ENCODE measurements around the gene KLK14.

KLK14 gene

DNA sequence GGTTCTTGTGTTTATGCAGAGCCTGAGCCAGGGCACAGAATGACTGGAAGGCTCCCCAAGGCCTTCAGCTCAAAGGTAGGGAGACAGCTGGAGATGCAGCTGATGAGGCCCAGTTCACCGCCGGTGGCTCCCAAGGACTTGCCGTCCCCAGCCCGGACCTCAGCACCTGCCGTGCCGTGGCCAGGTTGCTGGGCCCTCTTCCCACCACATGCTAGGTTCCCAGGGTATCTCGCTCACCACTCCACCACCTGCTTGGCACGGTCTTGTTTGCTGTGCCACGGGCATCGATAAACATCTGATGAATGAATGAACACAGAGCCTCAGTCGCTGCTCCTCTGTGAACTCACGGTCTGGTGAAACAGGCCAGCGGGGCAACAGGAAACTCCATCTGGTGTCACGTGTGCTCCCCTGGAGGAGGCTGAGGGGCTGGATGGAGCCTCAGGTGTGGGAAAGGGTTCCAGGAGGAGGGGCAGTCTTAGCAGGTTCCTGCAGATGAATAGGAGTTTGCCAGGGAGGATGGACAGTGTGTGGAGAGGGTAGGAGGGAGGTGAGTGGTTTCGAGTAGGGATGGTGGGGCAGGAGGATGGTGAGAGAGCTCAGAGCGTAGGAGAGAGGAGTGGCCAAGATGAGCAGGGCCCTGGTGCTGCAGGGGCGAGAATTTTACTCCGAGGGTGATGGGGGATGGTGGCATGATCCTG lies 3.6 kb upstream of the KLK14 start:
- DNase-seq (ENCODE audit: low spot score) = no peak

DNA sequence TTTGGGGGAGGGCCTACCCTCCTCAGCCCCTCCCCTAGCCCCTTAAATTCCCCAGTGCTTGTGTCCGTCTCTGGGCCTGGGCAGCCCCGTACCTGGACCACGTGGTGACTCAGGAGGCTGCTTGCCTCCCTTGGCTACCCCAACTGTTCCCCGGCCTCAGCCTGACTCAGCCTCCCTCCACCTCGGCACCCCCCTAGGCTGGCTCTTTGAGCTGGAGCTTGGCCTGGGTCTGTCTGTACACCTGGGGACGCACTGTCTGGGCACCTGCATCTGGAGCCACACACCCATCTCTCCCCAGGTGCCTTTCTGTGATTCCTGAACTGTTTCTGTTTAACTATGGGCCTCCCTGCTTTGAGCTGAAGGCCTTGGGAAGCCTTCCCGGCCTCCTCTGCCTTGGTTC lies 1.8 kb upstream of the KLK14 start:
- no peak for DNase-seq (ENCODE audit: low spot score)

DNA sequence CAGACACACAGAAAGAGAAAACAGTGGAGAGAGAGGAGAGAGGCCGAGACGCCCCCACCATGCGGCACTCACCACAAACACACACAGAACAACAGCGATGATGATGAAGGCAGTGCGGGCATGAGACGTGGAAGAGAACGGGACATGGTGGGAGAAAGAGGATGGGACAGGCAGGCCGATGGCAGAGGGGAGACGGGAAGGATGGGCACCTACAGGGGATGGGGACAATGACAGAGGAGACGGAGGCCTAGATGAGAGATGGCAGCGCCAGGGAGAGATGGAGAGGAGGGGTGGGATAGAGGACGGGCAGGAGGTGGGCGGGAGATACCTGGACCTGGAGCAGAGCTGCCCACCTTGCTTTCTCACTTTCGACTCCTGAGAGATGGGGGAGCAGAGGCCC lies 1.1 kb upstream of the KLK14 start:
- DNase-seq (ENCODE audit: low spot score) = no peak

GRCh38 chr19:51083181-51083580 lies 494 bp upstream of the KLK14 start:
- no peak for DNase-seq (ENCODE audit: low spot score)

- no peak for DNase-seq (ENCODE audit: low spot score)
These were observed 1.2 kb downstream of the KLK14 start for GRCh38 chr19:51081476-51081875.

DNA sequence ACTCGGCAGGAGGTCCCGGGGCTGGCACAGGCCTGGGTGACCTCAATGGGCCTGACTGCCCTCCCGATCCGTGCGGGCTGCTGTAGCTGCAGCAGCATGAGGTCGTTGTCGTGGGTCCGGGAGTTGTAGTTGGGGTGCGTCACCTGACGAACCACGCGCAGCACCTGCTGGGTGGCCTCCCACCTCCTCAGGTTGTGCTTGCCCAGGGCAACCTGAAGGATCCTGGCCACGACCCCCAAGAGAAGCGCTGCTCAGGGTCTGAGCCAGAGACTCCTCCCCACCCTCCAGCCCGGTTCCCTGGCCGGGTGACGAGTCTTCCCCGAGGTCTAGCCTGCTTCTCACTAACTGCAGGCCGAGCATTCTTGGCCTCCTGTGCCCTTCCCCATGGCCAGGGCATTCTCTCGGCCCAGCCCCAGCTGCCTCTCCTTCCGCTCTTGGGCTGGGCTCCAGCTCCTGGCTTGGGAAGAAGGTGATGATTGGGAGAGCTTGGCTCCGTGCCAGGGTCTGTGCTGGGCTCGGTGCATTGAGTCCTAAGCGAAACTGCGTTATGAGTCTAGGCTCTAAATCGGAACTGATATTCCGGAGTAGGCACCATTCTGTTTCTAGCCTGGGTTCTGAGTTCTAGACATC lies 3.1 kb downstream of the KLK14 start:
- no peak for DNase-seq (ENCODE audit: low spot score)

DNA sequence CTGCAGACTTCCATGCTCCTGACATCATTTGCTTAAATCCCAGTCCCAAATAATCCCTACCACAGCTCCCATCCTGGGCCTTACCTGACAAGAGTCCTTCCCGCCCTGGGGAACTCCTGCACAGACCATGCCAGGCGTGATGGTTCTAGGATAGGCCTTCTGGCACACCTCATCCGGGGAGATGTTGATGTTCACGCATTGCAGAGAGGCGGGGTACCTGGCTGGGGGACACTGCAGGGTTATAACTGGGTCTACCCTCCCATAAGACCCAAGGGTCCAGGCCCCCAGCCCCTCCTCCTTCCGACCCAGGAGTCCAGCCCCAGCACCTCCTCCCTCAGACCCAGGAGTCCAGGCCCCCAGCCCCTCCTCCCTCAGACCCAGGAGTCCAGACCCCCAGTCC lies 4.0 kb downstream of the KLK14 start:
- DNase-seq (ENCODE audit: low spot score) = no peak

DNA sequence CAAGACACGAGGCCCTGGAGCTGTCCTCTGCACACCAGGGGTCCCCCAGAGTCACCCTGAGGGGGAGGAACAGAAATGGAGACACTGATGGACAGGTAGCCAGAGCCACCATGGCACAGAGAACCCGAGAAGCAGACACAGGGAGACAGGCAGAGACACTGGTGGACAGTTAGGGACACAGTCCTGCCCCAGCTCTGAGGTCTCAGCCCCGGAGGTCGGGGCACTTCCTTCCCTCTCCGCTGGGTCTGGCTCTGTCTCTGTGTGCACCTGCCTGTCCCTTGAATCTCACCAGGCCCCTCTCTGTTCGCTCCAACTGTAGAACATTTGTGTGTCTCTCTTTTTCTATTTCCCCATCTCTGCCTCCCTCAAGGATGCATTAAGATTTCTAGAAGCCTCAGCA lies 4.6 kb downstream of the KLK14 start:
- no peak for DNase-seq (ENCODE audit: low spot score)

- no peak for DNase-seq (ENCODE audit: low spot score)
These were observed 6.0 kb downstream of the KLK14 start for GRCh38 chr19:51076631-51077213.

DNA sequence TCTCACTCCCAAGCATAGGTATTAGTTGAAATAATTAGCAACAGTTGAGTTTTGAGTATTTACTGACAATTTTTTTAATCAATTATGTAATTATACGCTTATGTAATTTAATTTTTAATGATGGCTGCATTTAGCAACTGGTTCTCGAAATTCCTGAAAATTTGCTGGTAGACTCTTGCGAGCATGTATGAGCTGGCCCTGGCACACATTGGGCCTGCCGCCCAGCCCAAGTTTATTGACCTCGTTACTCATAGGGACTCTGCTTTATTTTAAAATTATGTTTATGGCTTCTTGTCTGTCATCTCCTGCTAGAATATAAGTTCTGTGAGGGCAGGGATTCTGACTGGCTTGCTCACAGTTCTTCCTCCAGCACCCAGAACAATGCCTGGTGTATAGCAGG lies 6.7 kb downstream of the KLK14 start:
- DNase-seq (ENCODE audit: low spot score) = no peak

DNA sequence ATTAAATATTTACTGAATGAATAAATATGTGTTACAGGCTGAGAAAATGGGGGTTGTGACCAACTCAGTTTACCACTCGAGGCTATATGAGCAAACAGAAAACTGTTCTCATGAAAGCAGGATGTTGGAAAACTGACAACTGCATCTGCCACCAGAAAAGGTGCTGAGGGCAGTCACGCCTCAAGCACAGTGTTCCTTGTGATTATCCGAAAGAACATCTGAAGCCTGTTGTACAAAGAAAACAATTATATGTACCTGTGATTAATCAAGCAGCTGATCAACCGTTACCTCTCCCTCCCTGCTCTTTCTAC lies 11.6 kb downstream of the KLK14 start:
- DNase-seq (ENCODE audit: low spot score) = no peak

GRCh38 chr19:51070334-51071094 lies 12.2 kb downstream of the KLK14 start:
- DNase-seq (ENCODE audit: low spot score) = no peak

DNA sequence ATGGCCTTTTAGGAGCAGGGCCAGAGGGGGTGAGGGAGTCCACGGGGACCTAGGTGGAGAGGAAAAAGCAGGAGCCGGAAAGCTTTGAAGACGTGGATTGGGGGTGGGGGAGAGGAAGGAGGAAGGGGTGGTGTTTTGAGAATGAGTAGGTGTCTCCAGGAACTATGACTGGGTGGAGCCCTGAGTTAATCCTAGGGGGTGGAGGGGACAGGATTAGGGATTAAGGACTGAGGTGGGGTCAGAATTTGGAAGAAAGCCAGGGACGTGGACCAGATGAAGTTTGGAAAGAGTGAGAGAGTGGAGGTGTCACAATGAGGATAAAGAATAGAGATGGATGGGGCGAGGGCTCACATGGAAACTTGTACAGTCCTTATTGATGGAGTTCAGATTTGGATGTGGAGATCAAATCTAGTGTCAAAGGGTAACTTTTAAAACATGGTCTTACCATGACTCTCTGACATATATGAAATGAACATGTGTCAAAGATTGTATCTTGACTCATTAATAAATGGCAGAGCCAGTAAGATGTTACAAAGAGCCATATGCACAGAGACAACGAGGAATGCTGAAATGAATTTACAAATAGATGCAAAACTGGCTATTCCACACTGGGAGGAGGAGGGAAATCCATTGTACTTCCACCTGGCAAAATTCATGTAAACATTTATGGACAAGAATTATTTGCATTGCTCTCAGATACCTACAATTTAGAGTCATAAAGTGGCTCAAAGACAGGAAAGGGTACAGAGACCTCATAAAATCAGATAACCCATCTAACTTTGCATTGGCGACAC lies 16.1 kb downstream of the KLK14 start:
- no peak for DNase-seq (ENCODE audit: low spot score)

DNA sequence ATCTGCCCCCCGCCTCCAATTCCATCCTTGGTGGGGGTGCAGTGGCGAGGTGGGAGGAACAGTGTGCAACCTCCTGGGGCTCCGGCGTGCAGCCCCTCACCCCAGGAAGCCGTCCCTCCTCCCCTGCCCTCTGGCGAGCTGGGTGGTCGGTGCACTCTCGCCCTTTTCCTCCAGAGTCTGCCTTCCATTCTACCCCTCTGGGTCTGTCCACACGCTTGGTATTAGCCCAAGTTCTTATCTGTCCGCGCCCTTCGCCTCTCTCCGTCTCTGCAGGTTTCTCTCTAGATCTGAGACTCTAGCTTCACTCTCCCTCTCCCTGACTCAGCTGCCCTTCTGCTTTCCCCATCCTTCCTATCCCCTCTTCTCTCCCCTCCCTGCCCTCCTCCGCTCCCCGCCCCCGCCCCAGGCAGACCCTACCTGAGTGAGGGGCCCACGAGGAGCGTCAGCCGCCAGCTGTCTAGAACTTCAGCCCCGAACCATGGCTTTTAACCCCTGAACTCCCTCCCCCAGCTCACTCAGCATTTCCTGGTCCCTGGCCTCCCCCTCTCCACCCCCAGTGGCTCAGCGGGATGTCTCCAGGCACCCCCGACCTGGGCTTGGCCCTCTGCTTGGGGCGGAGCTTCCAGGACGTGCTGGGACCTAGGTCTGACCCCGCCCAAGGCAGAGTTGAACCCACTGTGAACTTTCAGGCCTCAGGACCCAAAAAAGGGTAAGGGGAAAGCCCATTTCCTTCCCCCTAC lies 17.3 kb downstream of the KLK14 start:
- DNase-seq (ENCODE audit: low spot score) = no peak

GRCh38 chr19:51064534-51065220 lies 18.0 kb downstream of the KLK14 start, which contains the start of gene KLK13:
Gene KLK13 (minus strand): TSS chr19:51065092. CDS start chr19:51065067, 25 bp downstream.
- peak; percentile 31 for DNase-seq (ENCODE audit: low spot score)

GRCh38 chr19:51063664-51064063 lies 19.0 kb downstream of the KLK14 start:
- no peak for DNase-seq (ENCODE audit: low spot score)

DNA sequence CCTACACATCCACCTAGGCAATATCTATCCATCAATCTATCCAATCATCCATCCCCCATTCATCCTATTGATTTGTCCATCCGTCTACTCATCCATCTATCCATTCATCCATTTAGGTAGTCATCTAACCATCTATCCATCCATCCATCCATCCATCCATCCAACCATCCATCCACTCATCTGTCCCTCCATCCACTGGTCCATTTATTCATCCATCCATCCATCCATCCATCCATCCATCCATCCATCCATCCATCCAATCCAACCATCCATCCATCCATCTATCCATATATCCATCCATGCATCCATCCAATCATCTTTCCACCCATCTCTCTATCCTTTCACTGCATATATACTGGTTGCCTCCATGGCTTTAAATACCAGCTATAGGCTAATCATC lies 21.7 kb downstream of the KLK14 start:
- DNase-seq (ENCODE audit: low spot score) = no peak

DNA sequence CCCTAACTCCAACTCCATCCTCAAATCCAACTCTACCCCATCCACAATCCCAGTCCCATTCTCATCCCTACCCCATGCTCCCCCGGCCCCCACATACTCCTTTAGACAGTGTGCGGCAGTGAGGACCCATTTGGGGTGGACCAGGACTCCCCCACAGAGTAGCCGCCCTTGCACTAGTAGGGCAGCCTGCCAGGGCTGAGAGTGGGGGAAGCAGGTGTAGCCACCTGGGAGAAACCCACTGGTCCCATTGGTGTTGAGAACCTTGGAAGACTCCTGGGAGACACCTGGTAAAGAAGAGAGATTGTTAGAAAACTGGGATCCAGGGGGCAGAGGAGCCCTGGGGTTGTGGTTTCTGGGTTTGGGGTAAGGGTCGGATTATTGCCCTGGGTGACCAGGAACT lies 22.4 kb downstream of the KLK14 start:
- no peak for DNase-seq (ENCODE audit: low spot score)

GRCh38 chr19:51059715-51060114 lies 23.0 kb downstream of the KLK14 start:
- no peak for DNase-seq (ENCODE audit: low spot score)

GRCh38 chr19:51055866-51056265 lies 26.8 kb downstream of the KLK14 start:
- no peak for DNase-seq (ENCODE audit: low spot score)

DNA sequence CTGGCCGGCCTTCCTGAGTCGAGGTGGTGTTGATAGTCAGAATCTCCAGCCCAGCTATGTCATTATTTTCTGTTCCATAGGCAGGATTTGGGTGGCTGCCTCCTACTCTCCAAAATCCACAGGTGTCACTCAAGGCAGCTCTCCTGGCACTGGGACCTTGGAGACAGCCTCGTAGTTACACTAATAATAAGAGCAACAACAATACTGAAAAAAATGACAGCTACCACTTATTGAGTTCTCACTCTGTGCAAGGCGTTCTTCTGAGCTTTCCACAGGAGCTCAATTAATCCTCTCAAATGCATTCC lies 35.7 kb downstream of the KLK14 start:
- no peak for DNase-seq (ENCODE audit: low spot score)
